OCI-LY3 (cell line): ENCODE results near the gene BIRC5.

Source experiments
- H2AFZ ChIP-seq: fragments of 200-600, 300-600 bp; shearing (Covaris generic); 2 replicates; pipeline ENCODE4 v1.6.0; 2014; ENCODE audit warnings: antibody characterized with exemption, low read depth, low read length
- H3K27ac ChIP-seq: fragments of 200-600, 300-600 bp; sonication (generic); 2 replicates; pipeline ENCODE4 v1.5.1; 2014; ENCODE audit warnings: mild to moderate bottlenecking, low read length, moderate library complexity, mixed read lengths
- H3K27me3 ChIP-seq: fragments of 200-600, 300-600 bp; sonication (generic); 2 replicates; pipeline ENCODE4 v1.6.1; 2014; ENCODE audit warnings: low read depth, low read length, mixed read lengths
- H3K36me3 ChIP-seq: fragments of 200-600, 300-600 bp; sonication (generic); replicated peaks from 2 replicates; pipeline ENCODE3; 2014; ENCODE audit warnings: low read depth, low read length, mixed read lengths
- H3K4me1 ChIP-seq: fragments of 300-600, 200-600 bp; sonication (generic); 2 replicates; pipeline ENCODE4 v1.6.1; 2014; ENCODE audit warnings: low read length, mixed read lengths
- H3K4me2 ChIP-seq: fragments of 200-600, 300-600 bp; sonication (generic); 2 replicates; pipeline ENCODE4 v1.6.1; 2014; ENCODE audit warnings: low read length, mixed read lengths
- H3K4me3 ChIP-seq: fragments of 300-600, 200-600 bp; sonication (generic); 2 replicates; pipeline ENCODE4 v1.5.1; 2014; ENCODE audit warnings: antibody characterized with exemption, mild to moderate bottlenecking, low read length, moderate library complexity
- H3K79me2 ChIP-seq: fragments of 300-600, 200-600 bp; shearing (Covaris generic); 2 replicates; pipeline ENCODE4 v1.6.1; 2014; ENCODE audit warnings: mild to moderate bottlenecking, low read length, mixed read lengths
- H3K9ac ChIP-seq: fragments of 300-600, 200-600 bp; shearing (Covaris generic); 2 replicates; pipeline ENCODE4 v1.6.0; 2014; ENCODE audit warnings: mild to moderate bottlenecking, low read length, moderate library complexity
- H3K9me3 ChIP-seq: fragments of 200-600, 300-600 bp; shearing (Covaris generic); 2 replicates; pipeline ENCODE4 v1.6.1; 2014; ENCODE audit warnings: low read length, mixed read lengths; ENCODE audit not compliant: insufficient read depth
- H4K20me1 ChIP-seq: fragments of 200-600, 300-600 bp; sonication (generic); 2 replicates; pipeline ENCODE4 v1.6.1; 2016; ENCODE audit warnings: low read length, mixed read lengths; ENCODE audit not compliant: insufficient read depth
- CTCF ChIP-seq: fragments of 200-600, 300-600 bp; sonication (generic); IDR thresholded peaks from 2 replicates; pipeline ENCODE4 v1.5.1; 2014; ENCODE audit warnings: antibody characterized with exemption, low read length, low read depth
- EZH2phosphoT487 ChIP-seq: fragments of 200-600 bp; shearing (Covaris generic); IDR thresholded peaks from 2 replicates; pipeline ENCODE4 v1.6.1; 2018; ENCODE audit warnings: antibody characterized with exemption, mixed run types, low read depth

BIRC5 gene

GRCh38 chr17:78273813-78274212, 59.8 kb downstream of the BIRC5 start:
- H3K36me3 ChIP-seq: no peaks in the 10 kb centered on the region
- no peak overlapping the region for H3K4me2 ChIP-seq
- no peaks in the 10 kb centered on the region; the same call in 1 of the 2 replicates for H3K9me3 ChIP-seq
- peaks cover 81% of the 10 kb centered on the region for H3K27me3 ChIP-seq
- H4K20me1 ChIP-seq: no peaks in the 10 kb centered on the region
- H3K4me1 ChIP-seq: peaks cover 41% of the 10 kb centered on the region
- no peak overlapping the region for H3K4me3 ChIP-seq
- no peak overlapping the region for H3K9ac ChIP-seq
- H3K27ac ChIP-seq: no peak overlapping the region
- no peak overlapping the region for H2AFZ ChIP-seq
- TF ChIP-seq CTCF: no peak
- TF ChIP-seq EZH2phosphoT487: no peak
- H3K79me2 ChIP-seq: no peaks in the 10 kb centered on the region
